H1 (cell line): ENCODE results near the gene MED1. TPM values are rescaled to one million over a fixed set of nuclear protein-coding genes. Genes with fewer than 3 reads are reported as not detected.

Source experiments
- CTCF ChIA-PET: fragments of 300-600 bp; sonication (Branson Sonifier 250); formaldehyde crosslinking; loops from one replicate; lab custom pipeline; 2021; ENCODE audit not compliant: partially characterized antibody; lab: Charles Lee
- POLR2A ChIA-PET: fragments of 300-600 bp; sonication (Branson Sonifier 250); formaldehyde crosslinking; loops from one replicate; lab custom pipeline; 2021; ENCODE audit warnings: inconsistent platforms; ENCODE audit not compliant: partially characterized antibody; lab: Charles Lee
- DNase-seq, 2 experiments: peaks; one replicate each; pipeline versions ENCODE4 v3.0.0 to v3.0.0-alpha.2; 2010 to 2022; ENCODE audit warnings: low spot score in 2 of 2, low read depth in 1 of 2, mixed read lengths in 1 of 2
- FAIRE-seq: peaks from 2 replicates; lab custom pipeline; 2011; peaks lifted over from hg19 to GRCh38; lab: Jason Lieb, UNC
- H2AFZ ChIP-seq: 2 replicates; pipeline ENCODE4 v1.8.1; 2012; ENCODE audit warnings: low read length, inconsistent platforms
- H2AK5ac ChIP-seq: 2 replicates; pipeline ENCODE4 v1.6.1; 2013; ENCODE audit warnings: low read depth, low read length
- H2BK120ac ChIP-seq: replicated peaks from 2 replicates; pipeline ENCODE3; 2013; ENCODE audit warnings: low read depth, low read length, inconsistent platforms
- H2BK12ac ChIP-seq: 2 replicates; pipeline ENCODE4 v1.6.1; 2013; ENCODE audit warnings: low read depth, low read length
- H2BK15ac ChIP-seq: 2 replicates; pipeline ENCODE4 v1.6.1; 2013; ENCODE audit warnings: low read length
- H2BK20ac ChIP-seq: 2 replicates; pipeline ENCODE4 v1.6.1; 2013; ENCODE audit warnings: low read length
- H2BK5ac ChIP-seq: 2 replicates; pipeline ENCODE4 v1.6.1; 2013; ENCODE audit warnings: low read depth, low read length
- H3K14ac ChIP-seq: 2 replicates; pipeline ENCODE4 v1.6.1; 2013; ENCODE audit warnings: inconsistent platforms; ENCODE audit not compliant: insufficient read length
- H3K18ac ChIP-seq: 2 replicates; pipeline ENCODE4 v1.6.1; 2013; ENCODE audit warnings: low read length; ENCODE audit errors: extremely low read depth
- H3K23ac ChIP-seq: 2 replicates; pipeline ENCODE4 v1.6.1; 2013; ENCODE audit warnings: inconsistent platforms; ENCODE audit not compliant: insufficient read length
- H3K23me2 ChIP-seq: 2 replicates; pipeline ENCODE4 v1.6.1; 2013; ENCODE audit warnings: low read depth, low read length
- H3K27ac ChIP-seq: 2 replicates; pipeline ENCODE4 v1.6.1; 2011; ENCODE audit warnings: low read depth, low read length, inconsistent platforms
- H3K27me3 ChIP-seq, 4 experiments: replicated peaks in 1 of 4; 1 replicate in 1 of 4; 2 replicates in 3 of 4; pipeline versions ENCODE4 v1.6.1 to v1.8.1; 2011 to 2013; ENCODE audit warnings: low read length in 3 of 4, mild to moderate bottlenecking in 3 of 4, inconsistent platforms in 2 of 4, mixed read lengths in 2 of 4, moderate library complexity in 1 of 4; ENCODE audit not compliant: control insufficient read depth in 3 of 4, insufficient read depth in 3 of 4; ENCODE audit errors: extremely low read depth in 1 of 4
- H3K36me3 ChIP-seq, 4 experiments: 2 replicates each; pipeline versions ENCODE4 v1.6.1 to v1.8.1; 2011 to 2013; ENCODE audit warnings: mild to moderate bottlenecking in 4 of 4, low read length in 3 of 4, moderate library complexity in 2 of 4, control low read depth in 1 of 4, inconsistent platforms in 1 of 4; ENCODE audit not compliant: insufficient read depth in 4 of 4, control insufficient read depth in 2 of 4
- H3K4ac ChIP-seq: replicated peaks from 2 replicates; pipeline ENCODE3; 2013; ENCODE audit warnings: low read length, low read depth, mixed read lengths, inconsistent platforms; ENCODE audit not compliant: insufficient read length
- H3K4me1 ChIP-seq, 4 experiments: replicated peaks in 1 of 4; 1 replicate in 1 of 4; 2 replicates in 3 of 4; pipeline versions ENCODE4 v1.6.1 to v1.8.1; 2011 to 2013; ENCODE audit warnings: low read length in 3 of 4, inconsistent platforms in 2 of 4, mixed read lengths in 1 of 4; ENCODE audit not compliant: insufficient read depth in 4 of 4, control insufficient read depth in 3 of 4
- H3K4me2 ChIP-seq, 2 experiments: 2 replicates each; pipeline versions ENCODE4 v1.6.1 to v1.8.1; 2011 to 2013; ENCODE audit warnings: low read depth in 2 of 2, low read length in 2 of 2, control low read depth in 1 of 2, inconsistent platforms in 1 of 2, mild to moderate bottlenecking in 1 of 2; ENCODE audit not compliant: insufficient read depth in 1 of 2
- H3K4me3 ChIP-seq, 4 experiments: fragments of 200-600, 300-600 bp in 1 of 4; sonication (generic), shearing (Covaris generic), sonication (Bioruptor Twin) in 1 of 4; 2 replicates each; pipeline versions ENCODE4 v1.5.1 to v1.8.1; 2011 to 2016; ENCODE audit warnings: low read length in 4 of 4, low read depth in 3 of 4, control low read depth in 2 of 4, inconsistent platforms in 2 of 4, mild to moderate bottlenecking in 2 of 4, mixed read lengths in 1 of 4, moderate library complexity in 1 of 4; ENCODE audit not compliant: insufficient read depth in 2 of 4; ENCODE audit errors: extremely low read depth in 1 of 4
- H3K56ac ChIP-seq: replicated peaks from 2 replicates; pipeline ENCODE3; 2013; ENCODE audit warnings: low read depth, mild to moderate bottlenecking, mixed read lengths, low read length, inconsistent platforms; ENCODE audit not compliant: insufficient read length
- H3K79me1 ChIP-seq: 2 replicates; pipeline ENCODE4 v1.6.1; 2013; ENCODE audit warnings: low read depth, low read length, control low read depth
- H3K79me2 ChIP-seq, 2 experiments: 2 replicates each; pipeline versions ENCODE4 v1.6.1 to v1.8.1; 2012 to 2013; ENCODE audit warnings: low read length in 2 of 2, mild to moderate bottlenecking in 2 of 2, inconsistent platforms in 1 of 2; ENCODE audit not compliant: insufficient read depth in 2 of 2, control insufficient read depth in 1 of 2
- H3K9ac ChIP-seq, 4 experiments: replicated peaks in 1 of 4; 1 replicate in 1 of 4; 2 replicates in 3 of 4; pipeline versions ENCODE4 v1.6.1 to v1.8.1; 2011 to 2013; ENCODE audit warnings: low read depth in 3 of 4, low read length in 3 of 4, control low read depth in 2 of 4, mild to moderate bottlenecking in 2 of 4, moderate library complexity in 2 of 4, inconsistent platforms in 1 of 4; ENCODE audit errors: extremely low read depth in 1 of 4
- H3K9me3 ChIP-seq, 2 experiments: 2 replicates each; pipeline versions ENCODE4 v1.6.1 to v1.8.1; 2012 to 2013; ENCODE audit warnings: mild to moderate bottlenecking in 2 of 2, moderate library complexity in 2 of 2, control low read depth in 1 of 2, inconsistent platforms in 1 of 2, low read depth in 1 of 2, low read length in 1 of 2, mixed read lengths in 1 of 2; ENCODE audit not compliant: insufficient read depth in 2 of 2
- H4K20me1 ChIP-seq, 2 experiments: replicated peaks in 1 of 2; 2 replicates each; pipeline versions ENCODE3 to v1.8.1; 2011 to 2013; ENCODE audit warnings: inconsistent platforms in 2 of 2, low read length in 2 of 2, mild to moderate bottlenecking in 1 of 2; ENCODE audit not compliant: insufficient read depth in 2 of 2, control insufficient read depth in 1 of 2
- H4K5ac ChIP-seq: 2 replicates; pipeline ENCODE4 v1.6.1; 2013; ENCODE audit warnings: low read length, low read depth, mixed read lengths, inconsistent platforms; ENCODE audit not compliant: insufficient read length
- H4K8ac ChIP-seq: 2 replicates; pipeline ENCODE4 v1.8.0; 2013; ENCODE audit warnings: mild to moderate bottlenecking, moderate library complexity, low read length, inconsistent platforms; ENCODE audit not compliant: insufficient read depth; ENCODE audit errors: extremely low read depth
- H4K91ac ChIP-seq: replicated peaks from 2 replicates; pipeline ENCODE3; 2013; ENCODE audit warnings: low read length, mixed read lengths, inconsistent platforms; ENCODE audit not compliant: insufficient read length
- RFX5 ChIP-seq: IDR thresholded peaks from 2 replicates; pipeline ENCODE4 v1.6.1; 2011; ENCODE audit warnings: low read depth, low read length, improper control_type of control experiment, borderline replicate concordance
- SP4 ChIP-seq: IDR thresholded peaks from 2 replicates; pipeline ENCODE4 v1.6.1; 2012; ENCODE audit warnings: low read length, inconsistent platforms
- TEAD4 ChIP-seq: IDR thresholded peaks from 2 replicates; pipeline ENCODE4 v1.6.1; 2012; ENCODE audit warnings: low read depth, low read length, inconsistent platforms, mixed read lengths
- WGBS, 2 experiments: shearing (Covaris generic) in 1 of 2; methylation state at CpG; one replicate each; pipeline versions ENCODE4 v1.1.6 to v1.1.7; 2013 to 2015; ENCODE audit warnings: low lambda C conversion rate in 2 of 2, mixed read lengths in 2 of 2, inconsistent platforms in 1 of 2, low coverage in 1 of 2, missing lambda C conversion rate in 1 of 2; ENCODE audit not compliant: insufficient replicate concordance in 2 of 2, insufficient coverage in 1 of 2, insufficient read length in 1 of 2; ENCODE audit errors: extremely low coverage in 1 of 2, missing lambda C conversion rate in 1 of 2; 5-methylcytosine and 5-hydroxymethylcytosine counted together
- polyA plus RNA-seq, 7 experiments: library from polyadenylated mRNA; depleted of rRNA in 3 of 7; stranded (reverse) in 5 of 7; unstranded in 2 of 7; fragments of >200 nt in 5 of 7; fragments of 200-250 nt in 2 of 7; gene quantifications; 1 replicate in 5 of 7; 2 replicates in 1 of 7; 4 replicates in 1 of 7; pipeline versions ENCODE4 v1.2.1 to v1.2.3, GENCODE V29; 2011 to 2013; ENCODE audit warnings: missing spikeins in 2 of 7, mixed read lengths in 2 of 7
- total RNA-seq: library from RNA; stranded (reverse); fragmentation: NEBNext Ultra II Directional; extraction: Animal tissue kit (Norgen Biotek cat#: 25700); gene quantifications from 2 replicates; pipeline ENCODE4 v1.2.1, GENCODE V29; 2021

Gene MED1
- total and polyA plus RNA-seq, 2 of the 8 experiments (the other 6 are each of a cell fraction or from before 2014, with no cell fraction given), result 24.7 to 56.5 TPM

DNA sequence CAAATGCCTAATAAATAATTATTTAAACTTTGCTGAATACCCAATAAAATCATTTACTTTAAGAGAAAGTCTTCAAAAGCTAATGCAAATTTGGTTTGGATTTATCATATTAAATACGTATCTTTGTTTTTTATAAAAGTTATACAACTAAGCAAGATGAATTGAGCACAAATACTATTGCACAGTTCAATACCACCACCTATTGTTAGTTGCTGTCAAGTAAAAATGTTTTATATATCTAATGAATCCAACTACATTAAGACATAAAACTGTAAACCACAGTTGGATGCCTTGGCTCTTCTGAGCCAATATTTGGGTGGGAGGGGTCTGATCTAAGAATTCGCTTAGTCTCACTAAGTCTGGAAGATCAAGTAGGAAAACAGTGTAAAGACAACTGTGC, 57.3 kb downstream of the MED1 start:
- H3K4me1 ChIP-seq, result no peaks in the 10 kb centered on the region
- no peak overlapping the region for H2AK5ac ChIP-seq
- H3K23me2 ChIP-seq, result no peaks in the 10 kb centered on the region
- DNase-seq (no peak), FAIRE-seq (no peak)
- H2BK20ac ChIP-seq, result no peak overlapping the region
- no peak overlapping the region for H2BK120ac ChIP-seq
- no peaks in the 10 kb centered on the region for H3K36me3 ChIP-seq
- H3K14ac ChIP-seq, result no peak overlapping the region
- no peak overlapping the region for H4K91ac ChIP-seq
- H3K9me3 ChIP-seq, result no peaks in the 10 kb centered on the region
- no peak overlapping the region for H3K4ac ChIP-seq
- no peak overlapping the region for H4K5ac ChIP-seq
- no peak overlapping the region for H2BK15ac ChIP-seq
- no peak overlapping the region for H3K4me2 ChIP-seq
- no peak overlapping the region for H3K23ac ChIP-seq
- H3K56ac ChIP-seq, result no peak overlapping the region
- H4K8ac ChIP-seq, result no peak overlapping the region
- H3K27ac ChIP-seq, result no peak overlapping the region
- H3K4me3 ChIP-seq, result no peak overlapping the region
- H2BK5ac ChIP-seq, result no peak overlapping the region
- no peak overlapping the region for H2AFZ ChIP-seq
- no peaks in the 10 kb centered on the region for H3K27me3 ChIP-seq
- ChIA-PET POLR2A (interaction anchor here (1.5 kb wide), 1 partner anchor 10 kb away, joined by 3 read pairs; no protein-coding TSS in a partner anchor), CTCF (no interaction called here)
- H3K79me1 ChIP-seq, result no peaks in the 10 kb centered on the region
- 76% methylated on average over 2 of the region's 2 CpGs; no CpG with 5 or more reads in 1 of the 2 experiments for WGBS, 2 experiments
- no peak overlapping the region for H3K18ac ChIP-seq
- H3K79me2 ChIP-seq, result peaks cover 0 to 15% of the 10 kb centered on the region in 2 experiments; a peak in 2 of 4 replicates
- no peak for TF ChIP-seq RFX5
- TF ChIP-seq TEAD4, result no peak
- no peak for TF ChIP-seq SP4
- H3K9ac ChIP-seq, result no peak overlapping the region
- no peak overlapping the region for H2BK12ac ChIP-seq
- H4K20me1 ChIP-seq, result no peaks in the 10 kb centered on the region
